OCI-M2 (cell line): Measurements from ENCODE around the gene GBP5.
"Not testable (repeated sequence)": the region's sequence is repeated elsewhere in the genome, so short reads cannot be mapped to it uniquely, and the experiment has no call there.

Source experiments
- DNase-seq: peaks from one replicate; lab custom pipeline; 2025; ENCODE audit not compliant: unreplicated experiment; lab: John Stamatoyannopoulos, UW

Gene GBP5

GRCh38 chr1:89284078-89284763 lies 11.6 kb upstream of the GBP5 start:
- not testable (repeated sequence) for DNase-seq

- no peak for DNase-seq
Observed at GRCh38 chr1:89280766-89281165, 8.1 kb upstream of the GBP5 start.

GRCh38 chr1:89279011-89279466 lies 6.4 kb upstream of the GBP5 start:
- no peak for DNase-seq

- no peak for DNase-seq
Observed at GRCh38 chr1:89277725-89278124, 5.1 kb upstream of the GBP5 start.

- no peak for DNase-seq
Observed at GRCh38 chr1:89276690-89277089, 4.0 kb upstream of the GBP5 start.

- DNase-seq = no peak
Observed at GRCh38 chr1:89274411-89274857, 1.8 kb upstream of the GBP5 start.

- DNase-seq = no peak
Observed at GRCh38 chr1:89273324-89273778, 691 bp upstream of the GBP5 start.

- DNase-seq = no peak
Observed at GRCh38 chr1:89271341-89272015, 1.2 kb downstream of the GBP5 start.

GRCh38 chr1:89270423-89270822 lies 2.2 kb downstream of the GBP5 start:
- DNase-seq = no peak

GRCh38 chr1:89269277-89269676 lies 3.4 kb downstream of the GBP5 start:
- DNase-seq = no peak

- no peak for DNase-seq
Observed at GRCh38 chr1:89262643-89263042, 10.0 kb downstream of the GBP5 start.

- no peak for DNase-seq
Observed at GRCh38 chr1:89261926-89262515, 10.6 kb downstream of the GBP5 start.

- no peak for DNase-seq
Observed at GRCh38 chr1:89260566-89261255, 11.9 kb downstream of the GBP5 start.

GRCh38 chr1:89260042-89260441 lies 12.6 kb downstream of the GBP5 start:
- no peak for DNase-seq

GRCh38 chr1:89259283-89259971 lies 13.2 kb downstream of the GBP5 start:
- no peak for DNase-seq

- no peak for DNase-seq
Observed at GRCh38 chr1:89257041-89257440, 15.6 kb downstream of the GBP5 start.

GRCh38 chr1:89255581-89255980 lies 17.1 kb downstream of the GBP5 start:
- DNase-seq = not testable (repeated sequence)

- no peak for DNase-seq
Observed at GRCh38 chr1:89254658-89255287, 17.9 kb downstream of the GBP5 start.

GRCh38 chr1:89243046-89243445 lies 29.6 kb downstream of the GBP5 start:
- no peak for DNase-seq
